Measurements from ENCODE around the gene TMEM183A. TPM values are rescaled to one million over a fixed set of nuclear protein-coding genes. Genes with fewer than 3 reads are reported as not detected.

TMEM183A gene
- total RNA-seq, 3 donors from 2014 or later, result 85.9 to 113 (median 94.1) TPM

Other genes with a start within 250 kb of the TMEM183A start
- 100 to 1,000 TPM in 1 of 3 donors, 10 to 100 TPM in 2; 37.6 to 122 (median 87.5) TPM for gene KDM5B, start 199.0 kb upstream of the TMEM183A start, total RNA-seq
- 1 to 10 TPM in 1 of 3 donors, not detected in 2; 1.8 TPM for gene PCAT6, start 196.4 kb upstream of the TMEM183A start, total RNA-seq
- 1 to 10 TPM; 4.8 to 6.9 (median 5.6) TPM for gene RABIF, start 118.2 kb upstream of the TMEM183A start, total RNA-seq
- 10 to 100 TPM; 21.3 to 26.4 (median 25.5) TPM for gene KLHL12, start 80.1 kb upstream of the TMEM183A start, total RNA-seq
- 100 to 1,000 TPM in 1 of 3 donors, 10 to 100 TPM in 2; 87.2 to 143 (median 87.5) TPM for gene ADIPOR1, start 49.1 kb upstream of the TMEM183A start, total RNA-seq
- gene CYB5R1, start 40.1 kb upstream of the TMEM183A start, total RNA-seq, result 10 to 100 TPM; 42.0 to 77.4 (median 53.8) TPM
- 1 to 10 TPM in 2 of 3 donors, under 1 TPM in 1; 0.80 to 5.6 (median 2.9) TPM for gene PPFIA4, start 19.1 kb downstream of the TMEM183A start, total RNA-seq
- gene MYOG, start 78.6 kb downstream of the TMEM183A start, total RNA-seq, result not detected
- 10 to 100 TPM in 1 of 3 donors, 1 to 10 TPM in 1, under 1 TPM in 1; 0.64 to 14.5 (median 5.2) TPM for gene ADORA1, start 120.4 kb downstream of the TMEM183A start, total RNA-seq
- under 1 TPM in 1 of 3 donors, not detected in 2; 0.66 TPM for gene MYBPH, start 168.5 kb downstream of the TMEM183A start, total RNA-seq
- gene CHI3L1, start 179.3 kb downstream of the TMEM183A start, total RNA-seq, result 100 to 1,000 TPM in 2 of 3 donors, 10 to 100 TPM in 1; 14.2 to 638 (median 426) TPM
- 10 to 100 TPM in 1 of 3 donors, 1 to 10 TPM in 1, not detected in 1; 5.1 to 15.2 TPM for gene CHIT1, start 222.3 kb downstream of the TMEM183A start, total RNA-seq

Data from breast epithelium (tissue), 3 donors.